GM19328 (cell line): ENCODE data around the gene PAX8.
A peak's percentile ranks its signal among the peaks of the same experiment; 100 is the strongest.

Source experiments
- ATAC-seq: cut with Tn5 transposase; IDR thresholded peaks from one replicate; pipeline ENCODE4 v1.9.1; 2021; ENCODE audit warnings: mild to moderate bottlenecking, moderate library complexity; ENCODE audit not compliant: unreplicated experiment

Gene PAX8

DNA sequence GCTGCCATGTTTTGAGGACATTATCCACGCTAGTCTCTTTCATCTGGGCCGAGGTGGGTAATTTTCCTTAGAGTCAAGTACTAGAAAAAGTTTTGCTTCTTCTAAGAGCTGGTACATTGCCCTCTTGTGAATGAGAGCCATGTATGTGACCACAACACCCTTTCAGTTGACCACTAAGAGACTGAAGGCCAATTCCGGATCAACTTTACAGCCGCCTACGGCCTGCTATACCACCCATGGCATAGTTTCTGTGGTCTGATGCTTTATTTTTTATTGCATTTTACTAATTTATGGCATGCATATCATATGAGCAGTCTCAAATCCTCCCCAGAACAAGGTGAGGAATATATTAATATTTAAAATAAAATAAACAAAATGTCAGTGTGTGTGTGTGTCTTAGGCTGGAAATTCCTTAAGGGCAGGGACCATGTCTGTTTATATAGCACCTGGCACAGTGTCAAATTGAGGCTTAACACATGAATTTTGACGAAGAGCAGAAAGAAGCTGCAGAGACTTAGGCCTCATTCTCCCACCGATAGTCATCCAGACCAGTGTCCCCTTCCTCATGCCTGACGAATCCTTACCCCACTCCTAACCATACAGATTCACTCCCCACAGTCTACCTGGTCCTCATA, 69.6 kb downstream of the PAX8 start:
- ATAC-seq: no peak

DNA sequence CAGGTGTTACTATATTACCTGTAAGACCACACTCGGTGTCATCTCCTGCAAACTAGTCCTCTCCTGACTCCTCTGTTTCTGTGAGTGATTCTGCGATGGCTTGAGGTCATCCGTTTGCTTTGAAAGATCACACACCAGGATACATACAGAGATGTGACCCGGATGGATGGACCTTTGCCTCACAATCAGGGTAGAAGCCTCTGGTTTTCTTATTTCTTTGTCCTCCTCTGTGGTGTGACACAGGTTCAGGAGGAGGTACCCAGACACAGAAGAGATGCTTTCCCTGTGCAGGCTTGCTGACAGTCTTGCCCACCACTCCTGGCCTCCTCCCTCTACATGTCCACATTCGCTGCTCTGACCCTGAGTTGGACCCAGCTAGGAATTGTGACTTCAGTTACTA, 70.3 kb downstream of the PAX8 start:
- ATAC-seq: no peak

DNA sequence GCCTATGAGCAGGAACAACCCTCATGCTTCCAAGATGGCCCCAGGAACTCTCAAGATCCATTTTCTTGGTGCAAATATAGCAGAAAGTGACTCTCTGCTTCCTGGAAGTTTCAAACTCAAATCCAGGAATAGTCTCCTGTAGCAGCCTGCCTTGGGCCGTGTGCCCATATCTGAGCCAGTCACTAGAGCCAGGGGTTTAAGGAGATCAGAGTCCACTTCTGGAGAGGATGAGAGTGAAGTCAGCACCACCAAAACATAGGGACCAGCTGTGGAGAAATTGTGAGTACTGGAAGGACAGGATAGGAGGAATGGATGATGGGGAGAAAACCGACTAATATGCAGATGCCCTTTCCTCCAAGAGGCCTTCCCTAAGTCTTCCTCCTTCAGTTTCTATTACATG, 71.7 kb downstream of the PAX8 start:
- ATAC-seq: no peak

DNA sequence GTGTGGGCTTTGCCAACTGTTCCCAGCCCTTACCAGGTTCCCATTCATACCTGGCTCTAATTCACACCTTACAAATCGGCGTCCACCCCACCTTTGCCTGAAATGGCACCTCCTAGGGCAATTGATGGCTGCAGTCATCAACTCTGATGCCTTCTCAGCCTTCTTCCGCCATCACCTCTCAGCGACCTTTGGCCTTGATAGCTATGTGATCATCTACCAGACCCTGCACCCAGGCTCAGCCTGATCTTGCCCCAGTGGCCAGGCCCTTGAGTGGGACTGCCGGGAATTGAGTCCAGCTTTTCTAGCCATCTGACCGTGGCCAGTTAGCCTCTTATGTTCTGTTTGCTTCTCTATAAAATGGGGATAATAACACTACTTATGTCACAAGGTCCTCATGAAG, 72.5 kb downstream of the PAX8 start:
- no peak for ATAC-seq

DNA sequence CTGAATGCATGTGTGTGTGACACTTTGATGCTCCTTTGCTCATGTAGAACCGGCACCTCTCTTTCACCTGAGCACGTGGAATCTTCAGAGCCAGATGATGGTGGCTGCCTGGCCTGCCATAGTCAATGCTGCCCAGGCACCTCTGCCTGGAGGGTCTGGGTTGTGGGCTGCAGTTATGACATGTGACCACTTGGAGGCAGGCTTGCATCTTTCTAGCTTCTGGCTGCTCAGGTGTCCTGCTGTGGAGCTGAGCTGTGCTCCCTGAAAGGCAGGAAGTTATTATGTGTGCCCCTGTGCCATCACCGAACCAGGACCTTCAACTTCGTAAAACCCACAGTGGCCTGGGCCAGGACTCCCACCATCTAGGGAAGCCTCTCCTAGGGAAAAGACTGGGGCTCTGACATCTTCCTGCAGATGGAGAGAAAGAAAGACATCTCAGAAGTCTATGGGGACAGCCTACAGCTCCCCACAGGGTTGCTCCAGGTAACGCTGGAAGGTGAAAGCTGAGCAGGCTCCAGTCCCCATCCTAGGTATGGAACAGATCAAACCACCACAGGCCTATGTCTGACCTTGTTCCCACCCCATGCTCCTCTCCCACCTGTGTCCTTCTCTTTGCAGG, 74.7 kb downstream of the PAX8 start:
- peak; percentile 69 for ATAC-seq

DNA sequence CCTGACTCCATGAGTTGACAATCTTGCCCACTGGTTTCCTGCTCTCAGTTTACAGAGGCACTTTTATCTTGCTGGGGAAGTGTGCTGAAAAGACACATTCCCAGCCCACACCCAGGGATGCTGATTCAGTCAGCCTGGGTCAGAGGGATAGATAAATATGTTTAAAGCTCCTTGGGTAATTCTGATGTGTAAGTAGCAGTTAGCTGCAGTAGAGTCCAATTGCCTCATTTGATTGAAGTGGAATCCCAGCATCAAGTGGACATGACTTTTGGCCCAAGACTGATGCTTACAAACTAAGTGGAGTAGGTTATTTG, 75.5 kb downstream of the PAX8 start:
- no peak for ATAC-seq

DNA sequence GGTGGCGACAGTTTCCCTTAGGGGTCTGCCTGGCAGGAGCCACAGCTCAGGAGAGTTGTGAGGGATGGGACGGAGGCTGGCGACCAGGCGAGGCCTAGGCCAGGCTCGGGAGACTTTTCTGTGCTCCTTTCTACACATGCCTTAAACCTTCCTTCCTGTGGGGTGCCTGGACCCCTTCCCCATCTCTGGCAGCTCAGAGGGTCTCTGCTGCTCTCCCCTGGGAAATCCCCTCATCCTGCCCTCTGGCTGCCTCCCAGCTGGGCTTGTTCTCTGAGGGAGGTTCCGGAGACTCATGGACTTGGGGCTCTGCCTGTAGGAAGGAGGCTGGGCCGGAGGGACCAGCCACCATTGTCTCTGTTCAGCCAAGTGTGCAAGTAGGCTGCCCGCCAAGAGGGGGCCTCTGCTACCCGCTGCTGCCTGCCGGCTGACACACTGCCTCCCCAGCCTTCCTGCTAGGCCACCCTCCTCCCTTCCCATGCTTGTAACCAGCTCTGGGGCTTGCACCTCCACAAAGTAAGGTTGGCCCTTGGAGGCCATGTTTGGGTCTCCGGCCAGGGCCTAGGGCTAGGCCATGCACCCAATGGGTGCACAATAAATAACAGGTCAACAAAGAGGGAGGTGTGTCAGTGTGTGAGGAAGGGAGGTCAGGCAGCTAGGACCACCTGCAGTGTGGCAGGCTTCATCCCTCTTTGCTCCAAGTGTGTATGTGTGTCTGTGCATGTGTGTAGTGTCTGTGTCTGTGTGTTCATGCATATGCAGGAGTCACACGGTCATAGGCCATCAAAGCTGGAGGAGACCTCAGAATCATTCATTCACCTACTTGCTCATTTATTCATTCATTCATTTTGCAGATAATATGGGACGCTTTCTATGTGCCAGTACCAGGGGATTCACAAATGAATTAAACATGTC, 76.2 kb downstream of the PAX8 start:
- no peak for ATAC-seq

DNA sequence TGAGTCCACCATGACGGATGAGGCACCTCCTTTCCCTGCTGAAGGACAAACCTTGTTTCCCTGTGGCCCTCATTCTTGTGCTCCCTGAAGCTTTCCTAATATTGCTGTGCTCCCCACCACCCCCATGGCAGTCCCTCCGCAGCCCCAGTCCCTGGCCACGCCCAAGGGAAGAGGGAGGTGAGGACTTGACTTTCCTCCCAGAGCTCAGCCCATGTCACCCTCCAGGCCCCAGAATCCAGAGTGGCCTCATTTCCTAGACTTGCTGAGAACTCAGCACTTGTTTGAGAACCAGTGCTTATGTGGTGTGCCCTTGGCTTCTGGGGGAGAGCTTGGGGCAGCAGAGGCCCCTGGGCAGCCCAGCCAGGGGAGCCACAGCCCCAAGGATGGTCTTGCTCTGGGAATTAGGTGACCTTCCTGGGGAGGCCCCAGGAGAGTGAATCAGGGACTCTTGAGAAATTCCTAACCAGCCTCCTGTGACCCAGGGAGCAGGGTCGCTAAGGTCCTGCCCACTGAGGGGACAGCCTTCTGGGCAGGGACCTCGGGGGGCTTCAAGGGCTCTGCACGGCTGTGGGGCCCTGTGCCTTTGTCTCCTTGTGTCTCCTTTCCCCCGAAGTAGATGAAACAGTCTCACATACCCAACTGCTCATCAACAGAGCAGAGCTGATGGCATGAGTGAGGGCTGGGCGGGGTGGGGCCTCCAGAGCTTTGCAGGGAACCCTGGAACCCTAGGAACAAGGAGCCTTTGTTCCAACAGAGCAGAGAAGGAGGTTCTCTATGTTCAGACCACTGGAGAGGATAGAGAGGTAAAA, 77.0 kb downstream of the PAX8 start:
- ATAC-seq: no peak

DNA sequence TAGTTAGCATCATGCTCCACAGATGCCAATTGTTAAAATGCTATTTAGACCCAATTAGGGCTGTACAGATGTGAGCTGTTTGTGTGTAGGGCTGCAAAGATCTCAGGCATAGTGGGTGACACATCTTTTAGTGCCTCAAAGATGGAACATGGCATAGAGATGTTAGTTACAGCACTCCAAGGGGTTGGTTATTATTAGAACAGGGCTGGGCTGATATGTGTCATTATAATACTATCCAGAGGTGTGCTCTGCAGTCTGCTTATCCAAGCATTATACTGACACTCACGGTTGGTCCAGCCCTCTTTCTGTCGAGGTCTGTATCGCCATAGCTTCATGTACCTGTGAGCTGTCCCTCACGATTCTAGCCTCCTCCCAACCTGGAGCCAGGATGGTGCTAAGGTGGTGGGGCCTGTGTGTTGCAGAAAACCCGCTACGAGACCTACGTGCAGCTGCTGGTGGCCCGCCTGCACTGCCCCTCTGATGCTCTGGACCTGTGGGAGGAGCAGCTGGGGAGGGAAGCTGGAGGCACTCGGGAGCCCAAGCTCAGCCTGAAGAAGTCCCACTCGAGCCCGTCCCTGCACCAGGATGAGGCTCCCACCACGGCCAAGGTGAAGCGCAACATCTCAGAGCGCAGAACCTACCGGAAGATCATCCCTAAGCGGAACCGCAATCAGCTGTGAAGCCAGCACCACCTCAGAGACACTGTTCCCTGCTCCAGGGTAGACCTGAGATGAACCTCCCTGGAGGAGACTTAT, 77.8 kb downstream of the PAX8 start:
- no peak for ATAC-seq

DNA sequence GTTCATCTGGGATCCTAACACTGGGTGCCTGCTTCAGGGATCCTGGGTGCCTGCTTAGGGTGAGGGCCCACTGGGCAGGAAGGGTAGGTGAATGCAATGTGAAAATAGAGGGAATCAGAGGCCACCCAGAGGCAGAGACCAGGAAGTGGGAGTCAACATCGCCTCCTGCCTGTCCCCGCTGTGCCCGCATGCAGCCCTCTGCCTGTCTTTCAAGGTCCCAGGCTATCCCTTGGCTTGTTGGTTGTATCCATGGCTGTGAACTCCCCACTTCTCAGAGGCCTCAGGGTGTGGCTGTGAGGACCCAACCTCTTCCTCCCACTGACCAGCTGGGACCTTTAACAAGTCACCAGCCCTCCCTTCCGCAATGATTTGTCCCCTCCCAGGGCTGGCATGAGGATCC, 78.5 kb downstream of the PAX8 start:
- no peak for ATAC-seq

DNA sequence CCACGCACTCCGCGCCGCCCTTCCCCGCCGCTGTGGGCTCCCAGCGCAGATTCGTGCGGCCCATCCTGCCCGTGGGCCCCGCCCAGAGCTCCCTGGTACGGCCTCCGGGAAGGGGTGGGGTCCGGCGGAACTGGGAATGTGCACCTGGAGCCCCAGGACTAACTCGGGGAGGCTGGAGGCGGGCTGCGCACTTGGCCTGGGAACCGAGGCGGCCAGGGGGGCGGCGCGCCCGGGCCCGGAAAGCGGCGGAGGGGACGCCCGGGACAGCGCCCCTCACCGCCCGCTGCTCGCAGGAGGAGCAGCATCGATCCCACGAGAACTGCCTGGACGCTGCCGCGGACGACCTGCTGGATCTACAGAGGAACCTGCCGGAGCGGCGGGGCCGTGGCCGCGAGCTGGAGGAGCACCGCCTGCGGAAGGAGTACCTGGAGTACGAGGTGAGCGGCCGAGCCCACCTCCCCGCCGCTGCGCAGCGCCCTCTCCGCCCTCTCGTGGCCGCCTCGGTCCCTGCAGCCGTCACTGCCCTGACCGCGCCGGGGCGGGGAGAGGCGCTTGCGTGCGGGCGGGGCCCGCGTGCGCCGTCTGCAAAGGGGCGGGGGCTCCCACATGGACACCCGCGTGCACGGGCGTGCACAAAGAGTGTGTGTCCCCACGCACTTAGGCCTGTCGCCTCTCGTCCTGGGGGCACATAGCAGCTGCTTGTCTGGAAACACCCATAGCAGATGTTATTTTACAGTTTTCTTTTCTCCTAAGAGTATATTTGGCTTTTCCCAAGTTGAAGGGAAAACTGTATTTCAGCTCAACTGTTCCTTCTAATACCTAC, 79.7 kb downstream of the PAX8 start:
- no peak for ATAC-seq

DNA sequence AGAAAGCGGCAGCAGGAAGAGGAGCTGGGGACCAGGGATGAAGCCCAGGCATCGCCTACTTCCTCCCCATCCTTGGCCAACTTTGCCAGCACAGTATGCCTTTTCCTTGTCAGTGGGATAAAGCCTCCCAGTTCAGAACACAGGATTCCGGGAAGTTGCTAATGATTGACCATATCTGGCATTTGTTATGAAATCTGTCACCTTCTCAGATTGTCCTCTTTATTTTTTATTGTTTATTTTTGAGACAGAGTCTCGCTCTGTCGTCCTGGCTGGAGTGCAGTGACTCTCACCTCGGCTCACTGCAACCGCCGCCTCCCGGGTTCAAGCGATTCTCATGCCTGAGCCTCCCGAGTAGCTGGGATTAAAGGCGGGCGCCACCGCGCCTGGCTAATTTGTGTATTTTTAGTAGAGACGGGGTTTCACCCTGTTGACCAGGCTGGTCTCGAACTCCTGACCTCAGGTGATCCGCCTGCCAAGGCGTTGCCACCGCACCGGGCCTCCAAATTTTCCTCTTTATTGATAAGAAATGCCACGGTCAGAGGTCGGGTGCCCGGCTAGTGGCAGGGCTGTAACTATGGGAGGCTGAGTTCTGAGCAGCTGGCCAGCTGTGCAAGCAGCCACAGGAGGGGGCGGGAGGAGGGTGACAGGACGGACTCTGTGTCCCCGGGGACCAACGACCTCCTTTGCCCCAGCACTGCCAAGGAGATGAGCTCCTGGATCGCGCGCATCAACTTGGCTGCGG, 80.5 kb downstream of the PAX8 start:
- ATAC-seq: no peak

DNA sequence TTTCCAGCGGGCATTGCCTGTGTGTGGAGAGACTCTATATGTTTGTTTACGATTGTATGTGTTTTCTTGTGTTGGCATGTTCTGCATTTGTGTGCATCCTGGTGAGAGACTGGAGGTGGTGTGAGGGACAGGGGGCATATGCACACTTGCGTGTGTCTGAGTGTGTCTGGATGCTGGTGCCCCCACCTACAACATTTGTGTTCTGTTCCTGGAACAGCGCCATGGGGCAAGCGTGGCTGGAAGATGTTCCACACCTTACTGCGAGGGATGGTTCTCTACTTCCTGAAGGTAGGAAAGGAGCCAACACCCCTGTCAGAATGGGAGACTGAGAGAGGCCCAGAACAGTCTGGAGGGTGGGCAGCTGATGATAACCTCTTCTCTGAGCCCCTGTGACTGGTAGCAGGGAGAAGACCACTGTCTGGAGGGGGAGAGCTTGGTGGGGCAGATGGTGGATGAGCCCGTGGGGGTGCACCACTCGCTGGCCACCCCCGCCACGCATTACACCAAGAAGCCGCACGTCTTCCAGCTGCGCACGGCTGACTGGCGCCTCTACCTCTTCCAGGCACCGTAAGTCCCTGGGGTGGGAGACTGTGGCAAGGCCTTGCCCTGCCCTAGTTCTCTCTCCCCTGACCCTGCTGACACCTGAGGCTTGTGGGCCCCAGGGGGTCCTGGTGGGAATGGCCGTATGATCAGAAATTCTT, 81.2 kb downstream of the PAX8 start:
- no peak for ATAC-seq

DNA sequence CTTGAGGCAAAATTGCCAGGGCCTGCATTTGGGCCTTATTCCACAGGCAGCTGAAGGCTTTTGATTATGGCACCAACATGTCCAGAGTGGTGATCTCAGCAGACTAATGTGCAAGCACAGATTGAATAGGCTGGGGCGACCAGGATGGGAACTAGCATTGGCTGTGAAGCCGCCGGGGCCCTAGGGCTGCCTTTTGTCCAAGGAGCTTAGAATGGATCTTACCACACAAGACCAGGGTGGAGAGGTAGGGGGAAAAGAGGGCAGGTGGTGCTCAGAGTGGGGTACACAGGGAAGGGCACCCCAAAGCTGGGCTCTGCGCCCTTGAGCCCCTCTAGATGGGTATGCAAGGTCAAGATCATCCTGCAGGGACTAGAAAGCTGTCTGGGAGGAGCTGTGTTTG, 81.9 kb downstream of the PAX8 start:
- no peak for ATAC-seq

DNA sequence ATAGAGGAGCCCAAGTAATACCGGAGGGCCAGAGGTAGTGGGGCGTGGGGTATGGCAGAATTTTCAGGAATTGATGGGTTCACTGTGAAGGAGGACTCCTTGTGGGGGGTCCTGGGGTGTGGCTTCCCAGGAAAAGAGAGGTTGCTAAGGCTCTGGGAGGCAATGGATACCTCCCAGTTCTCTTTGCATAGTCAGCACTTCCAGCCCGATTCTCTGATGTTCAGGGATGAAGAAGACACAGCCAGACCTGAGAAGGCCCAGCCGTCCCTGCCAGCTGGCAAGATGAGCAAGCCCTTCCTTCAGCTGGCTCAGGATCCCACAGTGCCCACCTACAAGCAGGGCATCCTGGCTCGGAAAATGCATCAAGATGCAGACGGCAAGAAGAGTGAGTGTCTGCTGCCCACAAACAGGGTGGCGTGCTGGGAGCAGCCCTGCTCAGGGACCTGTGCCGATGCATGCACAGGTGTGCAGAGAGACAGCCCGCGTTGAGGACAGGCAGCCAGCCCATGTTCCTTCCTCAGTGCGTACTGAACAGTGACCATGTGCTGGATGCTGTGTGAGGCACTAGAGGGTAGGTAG, 82.7 kb downstream of the PAX8 start:
- ATAC-seq: no peak

DNA sequence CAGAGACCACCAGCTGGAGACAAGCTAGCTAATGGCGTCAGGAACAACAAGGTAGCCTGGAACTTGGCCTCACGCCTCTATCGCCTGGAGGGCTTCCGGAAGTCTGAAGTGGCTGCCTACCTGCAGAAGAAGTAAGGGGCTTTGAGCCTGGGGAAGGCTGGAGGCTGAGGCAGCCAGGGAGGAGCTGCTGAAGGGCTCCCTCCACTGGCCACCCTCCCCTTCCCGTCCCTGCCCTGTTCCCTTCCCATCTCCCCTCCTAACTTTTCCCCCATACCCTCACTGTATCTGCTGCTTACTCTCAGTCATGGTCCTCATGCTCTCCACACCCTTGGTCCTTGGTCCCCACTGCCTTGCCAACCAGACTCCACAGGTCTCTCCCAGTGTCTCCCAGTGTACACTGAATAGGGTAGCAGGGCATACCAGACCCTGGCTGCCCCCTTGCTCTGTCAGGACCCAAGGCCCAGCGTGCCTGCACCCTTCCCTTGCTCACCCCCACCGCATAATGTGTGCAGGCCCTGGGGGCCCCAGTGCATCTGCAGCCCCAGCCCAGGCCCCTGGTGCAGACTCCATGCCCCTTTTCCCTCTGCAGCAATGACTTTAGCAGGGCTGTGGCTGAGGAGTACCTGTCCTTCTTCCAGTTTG, 86.1 kb downstream of the PAX8 start:
- ATAC-seq: no peak

DNA sequence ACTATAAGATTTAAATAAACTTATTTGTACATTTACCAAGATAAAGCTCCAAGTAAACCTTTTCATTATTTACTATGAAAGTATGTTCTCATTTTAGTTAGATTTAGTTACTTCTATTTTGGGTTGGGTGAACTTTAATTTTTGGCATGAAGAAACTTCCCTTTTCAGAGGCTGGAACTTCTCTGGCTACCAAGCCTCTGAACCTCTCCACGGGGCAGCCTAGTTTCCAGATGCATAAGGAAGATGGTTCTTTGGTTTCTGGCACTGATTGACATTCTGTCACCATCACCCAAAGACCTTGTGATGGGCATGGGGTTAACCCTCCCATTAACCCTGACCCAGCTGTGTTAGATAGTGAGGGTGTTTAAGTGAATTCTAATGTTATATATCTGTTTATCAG, 87.8 kb downstream of the PAX8 start:
- no peak for ATAC-seq

DNA sequence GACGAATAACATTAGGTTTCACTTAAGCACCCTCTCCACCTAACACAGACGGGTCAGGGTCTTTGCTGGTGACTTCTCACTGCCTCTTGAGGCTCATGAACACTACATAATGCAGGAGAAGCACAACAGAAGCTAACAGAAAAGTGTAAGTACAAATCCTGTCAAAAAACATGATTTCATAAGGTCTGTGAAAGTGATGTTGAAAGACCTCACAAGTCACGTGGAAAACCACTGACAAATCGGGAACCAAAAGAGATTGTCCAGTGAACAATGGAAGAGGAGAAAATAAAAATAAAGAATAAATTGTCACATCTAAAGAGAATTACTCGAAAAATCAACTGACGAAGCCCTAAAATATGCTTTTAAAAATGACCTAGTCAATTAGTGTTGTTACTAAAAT, 91.0 kb downstream of the PAX8 start:
- no peak for ATAC-seq
